ENCODE data around the gene SMIM28.
"Not testable (repeated sequence)": the region's sequence is repeated elsewhere in the genome, so short reads cannot be mapped to it uniquely, and the experiment has no call there.

SMIM28 gene

DNA sequence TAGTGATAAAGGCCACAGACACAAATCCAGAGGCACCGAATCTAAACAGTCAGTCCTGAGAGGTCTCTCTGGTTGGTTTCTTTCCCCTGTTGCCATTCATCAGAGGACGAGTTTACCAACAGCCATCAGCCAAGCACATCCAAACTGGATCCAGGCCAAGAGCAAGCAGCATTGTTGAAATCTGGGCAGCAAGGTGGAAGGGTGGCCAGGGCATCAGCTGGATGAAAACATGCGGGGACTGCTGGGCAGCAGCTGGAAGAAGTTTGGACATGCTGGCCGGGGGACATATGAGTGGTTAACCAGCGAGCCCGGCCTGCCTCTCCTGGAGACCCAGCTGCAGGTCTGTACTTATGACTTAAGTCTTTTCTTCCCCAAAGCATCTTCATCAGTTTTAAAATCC lies at the start of gene SMIM28:
TSS of gene SMIM28 (plus strand) at position 62 of the 400 bp plus-strand sequence. CDS start at position 230, 168 bp downstream.
- DNase-seq (ENCODE audit: extremely low read depth in 1 of 2, low read depth in 1 of 2), result no peak

DNA sequence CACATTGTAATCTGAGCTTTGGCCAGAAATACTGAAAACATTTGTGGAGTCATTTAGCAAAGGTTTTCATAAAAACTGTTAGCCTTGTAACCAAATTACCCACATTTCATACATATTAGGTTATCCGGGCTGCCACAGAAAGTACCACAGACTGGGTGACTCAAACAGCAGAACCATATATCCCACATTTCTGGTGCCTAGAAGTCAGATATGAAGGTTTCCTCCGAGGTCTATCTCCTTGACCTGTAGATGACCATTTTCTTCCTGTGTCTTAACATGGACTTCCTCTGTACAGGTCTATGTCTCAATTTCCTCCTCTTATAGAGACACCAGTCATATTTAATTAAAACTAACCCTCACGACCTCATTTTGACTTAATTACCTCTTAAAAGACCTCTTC lies 49.5 kb upstream of the SMIM28 start:
- DNase-seq (ENCODE audit: extremely low read depth in 1 of 2, low read depth in 1 of 2), result no peak

- DNase-seq (ENCODE audit: extremely low read depth in 1 of 2, low read depth in 1 of 2), result no peak
Observed at GRCh38 chr6:138330763-138331162, 46.9 kb upstream of the SMIM28 start.

DNA sequence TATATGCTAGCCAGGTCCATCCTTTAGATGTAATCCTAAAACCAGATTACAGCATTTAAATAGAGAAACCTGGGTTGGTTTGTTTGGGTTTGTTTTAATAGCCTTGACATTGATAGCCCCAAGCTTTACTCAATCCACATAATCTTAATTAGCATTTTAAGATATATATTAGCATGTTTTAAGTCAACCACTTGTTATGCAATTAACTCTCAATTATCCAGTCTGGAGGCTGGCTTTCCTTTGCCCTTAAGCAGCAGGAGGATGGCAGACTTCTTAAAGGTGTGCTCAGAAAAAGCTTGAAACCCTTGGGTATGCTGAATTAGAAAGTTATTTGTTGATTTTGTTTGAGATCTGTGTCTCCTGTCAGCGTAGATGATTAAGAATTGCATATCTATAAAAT lies 46.3 kb upstream of the SMIM28 start:
- no peak for DNase-seq (ENCODE audit: extremely low read depth in 1 of 2, low read depth in 1 of 2)

DNA sequence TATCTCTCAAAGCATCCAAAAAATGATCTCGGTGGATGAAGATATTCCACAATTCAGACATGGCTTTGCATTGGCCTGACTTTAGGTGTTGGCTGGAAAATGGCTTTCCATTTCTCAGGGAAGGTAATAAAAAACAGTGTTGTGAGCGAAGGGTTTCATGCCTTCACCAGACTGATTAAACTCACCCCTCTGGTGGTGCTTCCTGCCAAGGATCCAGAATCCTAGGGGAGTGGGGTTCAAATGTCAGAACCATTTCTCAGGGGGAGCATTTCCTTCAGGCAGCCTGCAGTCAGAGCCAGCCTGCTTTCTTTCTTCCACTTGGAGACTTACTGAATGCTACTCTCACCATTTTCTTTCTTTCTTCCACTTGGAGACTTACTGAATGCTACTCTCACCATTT lies 45.7 kb upstream of the SMIM28 start:
- no peak for DNase-seq (ENCODE audit: extremely low read depth in 1 of 2, low read depth in 1 of 2)

- no peak for DNase-seq (ENCODE audit: extremely low read depth in 1 of 2, low read depth in 1 of 2)
Observed at GRCh38 chr6:138334000-138334399, 43.7 kb upstream of the SMIM28 start.

DNA sequence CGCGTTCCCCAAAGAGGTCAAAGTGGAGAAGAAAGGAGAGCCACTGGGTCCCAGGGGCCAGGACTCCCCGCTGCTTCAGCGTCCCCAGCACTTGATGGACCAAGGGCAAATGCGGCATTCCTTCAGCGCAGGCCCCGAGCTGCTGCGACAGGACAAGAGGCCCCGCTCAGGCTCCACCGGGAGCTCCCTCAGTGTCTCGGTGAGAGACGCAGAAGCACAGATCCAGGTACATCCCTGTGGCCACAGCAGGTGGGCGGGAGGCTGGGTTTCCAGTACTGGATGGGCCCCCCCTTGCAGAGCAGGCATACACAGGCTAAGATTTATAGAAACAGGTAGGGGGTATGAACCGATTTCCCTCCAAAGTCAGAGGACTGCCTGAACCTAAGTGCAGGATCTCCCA lies 42.7 kb upstream of the SMIM28 start:
- no peak for DNase-seq (ENCODE audit: extremely low read depth in 1 of 2, low read depth in 1 of 2)

GRCh38 chr6:138336221-138336620 lies 41.5 kb upstream of the SMIM28 start:
- no peak for DNase-seq (ENCODE audit: extremely low read depth in 1 of 2, low read depth in 1 of 2)

DNA sequence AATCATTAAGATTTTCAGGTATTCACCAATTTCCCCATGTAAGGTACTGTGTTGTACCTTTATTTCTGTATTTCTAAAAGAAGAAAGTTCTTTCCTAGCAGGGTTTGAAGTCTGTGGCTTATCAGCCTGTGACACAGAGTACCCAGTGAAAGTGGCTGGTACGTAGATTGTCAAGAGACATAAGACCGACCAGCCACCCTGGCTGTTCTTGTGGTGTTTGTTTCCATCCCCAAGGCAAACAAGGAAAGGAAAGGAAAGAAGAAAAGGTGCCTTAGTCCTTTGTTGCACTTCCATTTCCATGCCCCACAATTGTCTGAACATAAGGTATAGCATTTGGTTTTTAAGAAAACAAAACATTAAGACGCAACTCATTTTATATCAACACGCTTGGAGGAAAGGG lies 40.6 kb upstream of the SMIM28 start:
- DNase-seq (ENCODE audit: extremely low read depth in 1 of 2, low read depth in 1 of 2), result no peak

- no peak for DNase-seq (ENCODE audit: extremely low read depth in 1 of 2, low read depth in 1 of 2)
Observed at GRCh38 chr6:138339024-138339423, 38.7 kb upstream of the SMIM28 start.

DNA sequence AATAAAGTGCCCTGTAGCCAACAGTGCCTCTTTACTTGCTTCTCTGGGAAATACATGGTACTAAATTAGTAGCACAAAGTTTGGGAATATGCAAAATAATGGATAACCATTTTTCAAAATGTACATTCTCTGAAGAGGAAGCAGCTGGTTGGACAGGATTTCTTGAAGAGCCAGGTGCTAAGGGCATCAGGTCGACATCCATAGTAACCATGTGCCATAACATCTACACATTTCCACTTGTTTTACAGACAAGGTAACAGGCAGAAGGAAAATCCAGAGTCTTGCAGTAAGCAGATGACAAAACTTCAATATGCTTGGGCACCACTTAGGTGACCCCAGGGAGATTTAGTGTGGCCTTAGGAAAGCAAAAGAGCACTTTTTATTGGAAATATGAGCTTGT lies 36.5 kb upstream of the SMIM28 start:
- DNase-seq (ENCODE audit: extremely low read depth in 1 of 2, low read depth in 1 of 2), result no peak

DNA sequence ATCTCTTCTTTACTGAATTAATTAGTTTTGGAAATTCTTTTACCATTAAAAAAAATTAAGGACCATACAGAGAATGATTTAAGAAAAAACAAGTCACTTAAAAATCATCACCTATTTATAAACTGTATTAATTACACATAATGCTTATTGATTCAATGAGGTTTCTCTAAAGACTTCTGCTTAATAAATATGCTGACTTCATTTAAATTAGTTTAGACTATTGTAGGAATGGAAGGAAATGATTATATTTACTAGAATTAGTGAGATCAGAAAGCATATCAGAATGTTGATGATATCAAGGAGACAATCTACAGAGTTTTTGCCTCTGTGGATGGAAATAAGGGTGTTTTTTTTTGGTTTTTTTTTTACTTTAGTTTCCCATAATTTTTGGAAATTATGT lies 34.6 kb upstream of the SMIM28 start:
- no peak for DNase-seq (ENCODE audit: extremely low read depth in 1 of 2, low read depth in 1 of 2)

DNA sequence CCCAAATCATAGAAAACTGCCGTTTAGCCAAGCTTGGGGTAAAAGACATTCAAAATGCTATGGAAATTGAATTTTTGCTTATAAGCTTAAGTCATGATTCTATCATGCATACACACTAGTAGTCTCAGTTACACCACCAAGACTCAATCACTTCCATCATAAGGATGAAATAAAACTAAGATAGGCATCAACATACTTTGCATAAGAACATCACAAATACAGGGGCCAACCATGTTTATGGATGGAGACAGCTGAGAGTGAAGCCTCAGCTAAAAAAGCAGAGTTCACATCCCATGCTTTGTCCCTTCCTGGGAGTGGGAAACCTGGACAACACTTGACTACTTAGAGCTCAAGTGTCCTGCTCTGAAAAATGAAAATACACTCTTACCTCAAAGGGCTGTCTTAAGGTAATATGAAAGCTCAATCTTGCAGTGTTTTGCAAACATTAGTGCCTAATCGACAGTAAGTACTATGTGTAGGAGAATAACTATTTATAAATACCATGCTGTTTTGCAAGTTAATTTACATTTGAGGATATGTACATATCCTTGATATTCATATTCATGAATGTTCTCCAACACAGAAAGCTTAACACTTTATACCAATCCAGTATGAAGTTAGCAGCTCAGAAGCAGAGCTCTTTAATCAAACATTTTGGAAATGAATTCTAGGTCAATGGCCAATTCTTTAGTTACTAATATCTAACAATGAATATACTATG lies 32.0 kb upstream of the SMIM28 start:
- no peak for DNase-seq (ENCODE audit: extremely low read depth in 1 of 2, low read depth in 1 of 2)

DNA sequence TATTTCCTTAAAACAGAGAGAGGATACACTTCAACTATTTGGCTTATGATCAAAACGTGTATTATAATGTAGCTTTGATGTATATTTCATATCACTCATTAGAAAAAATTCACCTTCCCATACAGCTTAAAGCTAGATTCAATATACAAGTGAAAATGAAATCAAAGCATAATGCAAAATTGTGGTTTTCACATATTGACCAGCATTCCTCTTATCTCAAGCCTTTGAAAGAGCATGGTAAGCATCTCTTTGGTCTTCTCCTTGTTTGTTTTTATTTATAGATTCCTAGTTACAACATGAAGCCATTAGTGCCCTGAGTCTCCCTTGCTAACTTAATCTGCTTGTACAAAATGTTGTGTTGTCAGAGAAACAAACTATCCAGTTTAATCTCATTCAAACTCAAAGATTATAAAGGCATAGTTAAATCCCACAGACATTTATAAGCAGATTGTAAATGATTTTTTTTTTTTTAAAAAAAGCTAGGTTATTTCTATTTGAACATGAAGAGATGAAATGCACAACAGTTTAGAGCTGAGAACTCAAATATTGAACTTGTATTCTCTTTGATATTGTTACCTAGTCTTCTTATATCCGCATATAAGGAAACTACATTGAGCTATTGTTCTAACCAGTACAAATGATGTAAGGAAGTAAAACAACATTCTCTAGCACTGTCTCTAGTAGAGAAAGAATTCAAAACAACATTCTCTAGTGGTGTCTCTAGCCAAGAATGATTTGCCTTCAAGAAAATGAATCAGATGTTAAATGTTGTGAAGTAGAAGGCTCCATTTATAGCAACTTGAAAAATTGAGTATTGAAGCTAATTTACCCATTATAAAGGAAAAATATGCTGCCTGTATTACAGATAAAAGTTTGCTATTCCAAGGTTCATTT lies 31.2 kb upstream of the SMIM28 start:
- DNase-seq (ENCODE audit: extremely low read depth in 1 of 2, low read depth in 1 of 2), result no peak

DNA sequence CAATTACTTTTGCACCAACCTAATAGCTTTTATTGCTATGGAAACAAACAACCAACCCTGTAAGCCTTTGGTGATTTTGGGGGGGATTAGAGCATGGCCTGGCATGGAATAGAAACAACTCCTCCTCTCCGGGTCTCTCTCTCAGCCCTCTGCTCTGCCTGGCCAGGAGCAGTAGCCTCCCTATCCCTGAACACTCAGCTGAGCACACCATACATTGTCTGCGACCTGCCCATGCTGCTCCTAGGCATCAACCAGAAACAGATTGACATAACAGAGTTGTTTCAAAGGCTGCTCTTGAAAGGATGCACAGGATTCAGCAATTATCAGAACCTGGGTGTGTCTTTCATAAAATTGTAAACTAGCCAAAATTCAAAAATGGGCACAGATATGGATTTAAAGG lies 29.8 kb upstream of the SMIM28 start:
- DNase-seq (ENCODE audit: extremely low read depth in 1 of 2, low read depth in 1 of 2), result no peak

- DNase-seq (ENCODE audit: extremely low read depth in 1 of 2, low read depth in 1 of 2), result no peak
Observed at GRCh38 chr6:138349891-138350290, 27.8 kb upstream of the SMIM28 start.

DNA sequence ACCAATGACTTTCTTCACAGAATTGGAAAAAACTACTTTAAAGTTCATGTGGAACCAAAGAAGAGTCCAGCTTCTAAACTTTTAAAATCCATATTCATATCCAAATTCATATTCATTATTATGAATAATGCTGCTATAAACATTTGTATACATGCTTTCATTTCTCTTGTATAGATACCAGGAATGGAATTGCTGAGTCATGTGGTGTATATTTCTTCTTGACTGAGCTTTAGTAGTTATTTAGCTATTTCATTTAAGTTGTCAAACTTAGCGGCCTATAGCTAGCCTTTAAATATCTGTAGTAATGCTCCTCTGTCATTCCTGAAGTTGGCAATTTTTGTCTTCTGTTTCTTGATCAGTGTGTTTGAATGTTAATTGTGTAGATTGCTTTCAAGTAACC lies 19.8 kb upstream of the SMIM28 start:
- no peak for DNase-seq (ENCODE audit: extremely low read depth in 1 of 2, low read depth in 1 of 2)

DNA sequence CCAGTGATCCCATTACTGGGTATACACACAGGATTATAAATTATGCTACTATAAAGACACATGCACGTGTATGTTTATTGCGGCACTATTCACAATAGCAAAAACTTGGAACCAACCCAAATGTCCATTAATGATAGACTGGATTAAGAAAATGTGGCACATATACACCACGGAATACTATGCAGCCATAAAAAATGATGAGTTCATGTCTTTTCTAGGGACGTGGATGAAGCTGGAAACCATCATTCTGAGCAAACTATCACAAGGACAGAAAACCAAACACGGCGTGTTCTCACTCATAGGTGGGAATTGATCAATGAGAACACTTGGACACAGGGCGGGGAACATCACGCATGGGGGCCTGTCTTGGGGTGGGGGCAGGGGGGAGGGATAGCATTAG lies 9.0 kb upstream of the SMIM28 start:
- DNase-seq (ENCODE audit: extremely low read depth in 1 of 2, low read depth in 1 of 2), result not testable (repeated sequence)

- DNase-seq (ENCODE audit: extremely low read depth in 1 of 2, low read depth in 1 of 2), result no peak
Observed at GRCh38 chr6:138370631-138371451, 6.9 kb upstream of the SMIM28 start.

GRCh38 chr6:138371452-138371711 lies 6.3 kb upstream of the SMIM28 start:
- no peak for DNase-seq (ENCODE audit: extremely low read depth in 1 of 2, low read depth in 1 of 2)

DNA sequence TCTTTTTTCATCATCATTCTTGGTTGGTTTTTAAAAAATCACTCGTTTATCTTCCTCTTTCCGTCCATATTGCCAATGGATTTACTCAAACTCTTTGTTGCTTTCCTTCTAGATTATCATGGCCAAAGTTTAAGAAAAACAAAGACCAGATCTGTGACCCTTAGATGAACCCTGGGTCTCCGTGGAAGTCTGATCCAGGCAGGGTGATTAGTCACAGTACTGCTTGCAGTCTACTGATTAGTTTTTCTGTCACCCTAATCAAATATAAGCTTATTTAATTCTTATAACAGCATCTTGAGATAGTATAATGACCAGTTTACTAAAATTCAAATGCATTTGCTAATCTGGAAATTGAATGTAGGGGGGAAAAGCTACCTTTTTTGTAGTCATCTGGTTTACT lies 6.0 kb upstream of the SMIM28 start:
- DNase-seq (ENCODE audit: extremely low read depth in 1 of 2, low read depth in 1 of 2), result no peak

All from stimulated activated CD8-positive, alpha-beta memory T cell treated with anti-CD3 and anti-CD28 coated beads, Interleukin-7, amount 100 ng/mL, for 48 hours (primary cell).